ENCODE data around the gene PLXNA4.

PLXNA4 gene

DNA sequence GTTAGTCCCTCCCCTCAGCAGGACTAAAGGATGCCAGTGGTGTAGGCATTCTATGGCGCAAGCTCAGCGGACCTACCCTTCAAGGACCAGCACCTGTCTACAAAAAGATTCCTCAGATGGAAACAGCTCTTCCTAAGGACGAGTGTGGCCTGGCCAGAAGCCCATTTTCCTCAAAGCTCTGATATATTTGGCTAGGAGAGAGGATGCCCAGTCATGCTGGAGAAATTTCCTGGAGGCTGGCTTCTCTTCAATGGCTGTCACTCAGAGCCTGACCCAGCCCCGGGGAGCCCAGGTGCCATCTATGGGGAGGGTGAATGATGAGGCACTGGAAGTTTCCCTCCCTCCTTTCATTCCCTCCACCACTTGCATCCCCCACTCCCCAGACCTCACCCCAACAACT lies 111.5 kb downstream of the PLXNA4 start:
- DNase-seq = no peak

DNA sequence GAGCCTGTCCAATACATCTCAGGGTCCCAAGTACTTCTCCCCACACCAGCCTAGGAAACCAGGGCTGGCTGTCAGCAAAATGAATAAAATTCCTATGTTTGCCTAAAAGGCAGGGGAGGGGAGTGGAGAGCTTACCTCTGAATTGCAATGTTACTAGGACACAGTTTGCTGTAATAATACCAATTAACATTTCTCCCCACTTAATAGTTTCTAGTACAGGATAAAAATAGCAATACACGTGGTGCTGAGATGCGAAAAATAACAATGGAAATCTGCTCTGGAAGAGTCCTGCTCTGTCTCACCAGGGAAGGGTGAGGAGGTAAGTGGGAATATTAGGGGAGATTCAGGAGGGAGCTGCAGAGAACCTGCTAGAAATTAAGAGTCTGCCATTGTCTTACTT lies 112.3 kb downstream of the PLXNA4 start:
- DNase-seq = no peak

DNA sequence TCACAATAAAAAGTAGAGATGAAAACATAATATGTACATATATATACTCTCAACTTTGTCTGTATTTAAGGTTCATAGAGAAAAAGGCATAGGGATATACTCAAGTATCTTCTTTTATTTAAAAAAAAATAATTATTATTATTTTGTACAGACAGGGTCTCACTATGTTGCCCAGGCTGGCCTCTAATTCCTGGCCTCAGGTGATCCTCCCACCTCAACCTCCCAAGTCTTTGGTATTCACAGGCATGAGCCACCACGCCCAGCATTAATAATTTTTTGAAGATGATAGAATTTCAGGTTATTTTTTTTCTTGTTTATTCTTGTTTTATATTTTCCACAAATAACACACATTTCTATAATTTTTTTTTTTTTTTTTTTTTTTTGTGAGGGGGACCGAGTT lies 113.8 kb downstream of the PLXNA4 start:
- no peak for DNase-seq

DNA sequence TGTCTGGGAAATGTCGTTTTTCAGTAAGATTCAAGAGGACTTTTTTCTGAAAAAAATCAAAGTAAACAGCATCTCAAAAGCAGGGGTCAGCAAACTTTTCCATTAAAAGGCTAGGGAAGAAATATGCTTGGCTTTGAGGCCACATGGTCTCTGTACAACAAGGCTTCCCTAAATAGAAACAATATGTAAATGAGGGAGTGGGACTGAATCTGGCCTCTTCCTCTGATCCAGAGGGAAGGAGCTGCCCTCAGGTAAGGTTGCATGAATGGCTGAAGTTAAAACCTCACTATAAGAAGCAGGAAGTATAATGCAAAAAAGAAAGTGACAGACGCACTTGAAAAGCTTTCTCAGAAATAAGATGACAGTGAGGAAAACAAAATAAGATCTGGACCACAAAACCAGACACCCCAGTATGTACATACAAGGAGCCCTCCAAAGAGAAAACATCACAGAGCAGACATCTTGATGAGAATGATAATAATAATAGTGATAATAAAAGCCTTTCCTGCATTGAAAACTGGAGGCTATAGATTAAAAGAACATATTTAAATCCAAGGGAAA lies 115.2 kb downstream of the PLXNA4 start:
- no peak for DNase-seq

DNA sequence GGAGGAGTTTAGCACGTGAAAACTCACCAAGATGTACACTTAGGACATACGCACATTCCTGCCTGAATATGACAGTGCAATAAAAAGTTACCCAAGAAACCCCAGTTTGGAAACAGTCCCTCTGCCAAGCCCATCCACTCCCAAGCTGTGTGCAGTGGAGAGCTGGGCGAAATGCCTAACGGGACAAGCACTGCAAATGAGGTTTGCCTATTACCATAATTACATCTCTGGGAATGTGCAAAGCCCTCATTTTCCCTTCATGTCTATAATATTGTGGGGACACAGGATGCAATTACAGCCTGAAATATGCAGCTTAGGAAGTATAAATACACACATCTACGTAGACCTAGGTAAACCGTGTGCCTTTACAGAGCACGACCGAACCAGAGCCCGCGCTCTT lies 117.5 kb downstream of the PLXNA4 start:
- no peak for DNase-seq

DNA sequence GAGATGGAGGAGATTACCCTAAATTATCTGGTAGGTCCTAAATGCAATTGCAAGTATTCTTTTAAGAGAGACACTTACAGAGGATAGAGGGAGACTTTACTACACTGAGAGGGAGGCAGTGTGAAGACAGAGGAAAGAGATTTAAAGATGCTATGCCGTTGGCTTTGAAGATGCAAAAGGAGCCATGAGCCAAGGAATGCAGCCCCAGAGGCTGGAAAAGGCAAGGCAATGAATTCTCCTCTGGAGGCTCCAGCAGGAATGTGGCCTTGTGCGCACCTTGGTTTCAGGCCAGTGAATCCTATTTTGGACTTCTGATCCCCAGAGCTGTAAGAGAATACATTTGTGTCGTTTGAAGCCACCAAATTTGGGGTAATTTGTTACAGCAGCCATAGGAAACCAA lies 118.6 kb downstream of the PLXNA4 start:
- DNase-seq = no peak

DNA sequence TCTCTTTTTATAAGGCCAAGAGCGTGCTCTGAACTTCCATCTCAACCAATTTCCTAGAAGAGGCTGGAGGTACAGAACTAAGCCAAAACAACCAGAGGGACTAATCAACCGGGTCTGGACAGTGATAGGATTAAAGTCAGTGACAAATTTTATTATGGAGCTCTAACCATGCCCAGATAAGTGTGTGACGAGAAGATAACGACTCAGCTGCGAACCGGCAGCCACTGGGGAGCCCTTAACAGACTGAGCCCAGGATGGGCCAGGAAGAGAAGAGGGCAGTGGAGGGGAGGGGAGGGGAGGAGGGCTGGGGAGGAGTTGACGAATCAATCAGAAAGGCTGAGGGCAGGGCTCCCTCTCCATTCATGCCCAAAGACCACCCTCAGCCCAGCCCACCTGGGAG lies 119.9 kb downstream of the PLXNA4 start:
- DNase-seq = no peak

DNA sequence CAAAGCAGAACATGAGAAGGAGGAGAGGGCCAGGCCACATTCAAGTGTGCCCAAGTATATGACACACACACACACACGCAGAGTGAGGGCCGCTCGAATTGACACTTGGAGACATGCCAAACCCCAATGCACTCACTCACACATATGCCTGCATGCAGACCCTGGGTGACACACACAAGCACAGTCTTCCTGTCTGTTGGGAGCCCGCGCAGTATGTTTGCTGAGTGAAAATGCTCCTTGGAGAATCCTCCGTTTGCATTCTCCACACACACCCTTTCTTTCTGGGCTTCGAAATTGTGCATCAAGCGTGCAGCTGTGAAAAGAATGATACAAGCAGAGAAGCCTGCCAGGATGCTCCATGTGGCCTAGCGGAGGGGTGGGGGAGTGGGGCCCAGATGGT lies 120.9 kb downstream of the PLXNA4 start:
- no peak for DNase-seq

DNA sequence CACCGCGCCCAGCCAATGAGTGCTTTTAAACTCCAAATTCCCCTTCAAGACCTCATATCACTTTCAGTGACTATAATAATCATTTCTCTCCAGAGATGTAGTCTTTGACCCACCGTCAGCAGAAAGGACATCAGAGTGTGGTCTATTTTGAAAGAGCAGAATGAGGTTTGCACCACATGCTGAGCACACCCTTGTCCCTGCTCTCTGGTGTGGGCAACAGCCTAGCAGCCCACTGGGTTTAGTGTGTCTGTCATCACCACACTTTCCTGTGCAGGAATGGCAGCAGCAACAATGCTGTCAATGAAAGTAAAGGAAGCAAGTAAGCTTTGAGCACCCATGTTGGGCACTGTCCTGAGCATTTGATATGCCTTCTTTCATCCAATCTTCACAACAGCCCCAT lies 122.4 kb downstream of the PLXNA4 start:
- DNase-seq = no peak

DNA sequence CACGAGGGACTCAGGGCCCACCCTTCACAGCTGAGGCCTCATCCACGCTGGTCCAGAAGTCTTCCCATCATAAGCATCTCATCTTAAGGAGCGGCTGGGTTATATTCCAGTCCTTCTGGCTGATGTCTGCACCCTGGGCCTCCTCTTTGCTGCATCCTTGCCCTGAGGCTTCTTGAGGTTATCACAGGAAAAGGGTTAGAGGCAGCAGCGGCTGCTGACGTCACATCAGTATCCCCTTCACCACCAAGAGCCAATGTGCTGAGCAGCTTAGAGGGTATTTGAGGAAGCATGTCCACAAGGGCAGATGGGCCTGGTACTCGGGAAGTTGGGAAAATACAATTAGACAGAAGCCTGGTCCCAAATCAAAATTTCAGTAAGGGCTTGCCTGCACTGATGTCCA lies 125.1 kb downstream of the PLXNA4 start:
- DNase-seq = no peak

DNA sequence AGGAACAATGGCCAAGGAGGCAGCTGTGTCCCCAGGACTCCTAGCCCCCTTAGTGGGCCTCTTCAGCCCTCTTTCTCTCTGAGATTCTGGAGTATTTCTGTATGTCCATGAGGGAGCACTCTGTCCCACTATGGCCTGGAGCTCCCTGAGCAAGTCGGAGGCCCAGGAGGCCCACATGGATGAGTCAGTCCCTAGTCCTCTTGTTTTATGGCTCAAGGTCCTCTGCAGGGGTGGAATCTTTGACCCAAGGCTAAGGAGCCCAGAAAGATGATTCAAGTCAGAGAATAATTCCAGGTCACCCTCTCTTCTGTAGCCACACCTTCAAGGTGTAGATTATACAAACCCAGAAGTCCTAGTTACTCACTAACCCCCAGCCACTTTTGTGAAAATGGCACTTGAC lies 125.6 kb downstream of the PLXNA4 start:
- DNase-seq = no peak

DNA sequence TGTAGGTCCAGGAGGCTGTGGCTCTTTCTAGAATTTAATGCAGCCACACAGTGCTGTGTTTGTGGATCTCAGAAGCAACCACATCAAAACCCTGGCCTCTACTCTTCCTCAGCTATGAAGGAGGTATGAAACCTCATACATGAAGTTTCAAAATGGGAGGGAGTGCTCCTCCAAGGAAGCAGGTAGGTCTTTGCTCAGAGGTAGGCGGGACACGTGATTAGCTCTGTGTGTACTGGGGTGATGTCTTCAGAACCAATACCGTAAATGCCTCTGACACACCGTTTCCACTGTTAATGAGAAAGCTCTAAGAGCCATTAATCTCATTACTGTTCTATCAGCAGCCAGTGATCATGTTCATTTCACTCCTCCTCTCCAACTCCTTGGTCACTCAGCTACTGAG lies 126.1 kb downstream of the PLXNA4 start:
- no peak for DNase-seq

DNA sequence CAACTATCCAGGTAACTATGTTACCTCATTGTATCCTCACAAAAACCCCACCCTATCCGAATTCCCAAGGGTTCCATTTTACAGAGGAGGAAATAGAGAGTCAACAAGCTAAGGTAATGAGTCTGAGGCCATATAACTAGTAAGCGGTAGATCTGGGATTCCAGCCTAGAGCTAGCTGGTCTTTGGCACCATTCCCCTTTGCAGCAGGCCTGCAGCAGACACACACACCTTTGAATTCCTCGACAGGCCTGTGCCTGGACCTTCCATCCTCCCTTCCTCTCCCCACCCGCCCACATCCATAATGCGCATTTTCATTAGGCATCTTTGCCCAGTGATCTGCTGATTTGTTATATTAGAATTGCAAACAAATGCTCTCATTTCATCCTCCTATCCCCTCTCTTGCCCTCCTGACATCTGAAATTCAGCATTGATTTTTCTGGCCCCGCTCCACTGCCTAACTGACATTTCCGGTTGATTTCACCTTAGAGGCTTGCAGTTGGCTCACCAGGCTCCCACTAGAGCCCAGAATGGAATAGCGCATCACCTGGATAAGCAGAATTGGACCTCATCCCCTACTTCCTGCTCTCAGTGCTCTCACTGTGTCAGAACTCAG lies 129.5 kb downstream of the PLXNA4 start:
- no peak for DNase-seq

DNA sequence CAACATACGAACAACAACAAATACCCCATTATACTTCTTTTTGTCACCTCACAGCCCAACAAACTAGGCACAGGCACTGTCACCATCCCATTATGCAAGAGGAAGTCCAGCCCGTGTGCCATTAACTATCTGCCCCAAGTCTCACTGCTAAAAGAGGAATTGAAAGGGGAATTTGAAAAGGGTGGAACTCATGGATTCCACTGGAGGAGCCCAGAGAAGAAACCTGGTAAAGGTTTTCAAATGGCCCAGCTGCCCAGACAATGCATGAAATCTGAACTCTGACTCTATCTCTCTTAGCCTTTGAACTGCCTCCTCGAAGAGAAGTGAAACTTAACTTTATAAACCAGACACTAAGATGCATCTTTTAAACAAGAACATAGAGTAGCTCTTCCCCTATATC lies 130.0 kb downstream of the PLXNA4 start:
- peak; percentile 66 to 71 (median 70) for DNase-seq

DNA sequence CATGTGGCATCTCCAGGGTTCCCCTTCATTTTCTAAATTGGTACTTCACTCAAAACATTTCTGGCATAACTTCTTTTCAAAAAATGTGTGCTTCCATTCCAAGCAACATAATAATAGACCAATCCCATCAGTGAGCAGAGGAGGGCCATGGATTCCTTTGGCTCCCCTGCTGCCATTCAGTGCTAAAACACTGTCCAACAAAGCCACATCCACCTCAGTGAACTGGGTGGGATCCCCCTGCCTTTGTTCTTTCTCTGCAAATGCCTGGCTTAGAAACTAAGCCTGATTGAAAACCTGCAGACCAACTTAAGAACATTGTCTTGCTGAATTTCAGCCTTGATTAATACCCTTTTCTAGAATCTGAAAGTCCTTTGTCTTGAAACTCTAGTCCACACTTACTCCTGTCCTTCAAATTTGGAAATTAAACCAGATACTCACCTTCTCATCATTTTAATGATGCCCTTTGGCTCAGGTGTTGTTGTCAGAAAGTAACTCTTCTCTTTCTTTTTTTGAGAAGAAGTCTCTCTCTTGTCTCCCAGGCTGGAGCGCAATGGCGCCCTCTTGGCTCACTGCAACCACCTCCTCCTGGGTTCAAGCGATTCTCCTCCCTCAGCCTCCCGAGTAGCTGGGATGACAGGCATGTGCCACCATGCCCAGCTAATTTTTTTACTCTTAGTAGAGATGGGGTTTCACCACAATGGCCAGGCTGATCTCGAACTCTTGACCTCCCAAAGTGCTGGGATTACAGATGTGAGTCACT lies 132.3 kb downstream of the PLXNA4 start:
- no peak for DNase-seq

DNA sequence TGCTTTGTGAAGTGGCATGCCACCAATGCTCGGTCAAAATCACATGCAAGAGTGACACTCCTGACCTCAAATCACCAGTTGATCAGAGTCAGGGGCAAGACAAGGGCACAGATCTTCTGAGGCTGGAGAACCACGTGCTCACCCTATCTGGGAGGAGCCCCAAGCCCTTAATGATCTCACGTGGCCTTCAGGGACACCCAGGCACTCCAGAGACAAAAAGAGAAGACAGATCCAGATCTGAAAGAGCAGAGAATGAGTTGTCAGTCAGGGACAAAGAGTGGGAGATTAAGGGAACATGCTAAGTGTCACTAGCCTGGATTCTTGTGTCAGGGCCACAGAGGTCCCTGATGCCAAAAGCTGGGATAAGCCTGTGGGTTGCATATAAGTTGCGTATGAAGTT lies 134.3 kb downstream of the PLXNA4 start:
- no peak for DNase-seq

DNA sequence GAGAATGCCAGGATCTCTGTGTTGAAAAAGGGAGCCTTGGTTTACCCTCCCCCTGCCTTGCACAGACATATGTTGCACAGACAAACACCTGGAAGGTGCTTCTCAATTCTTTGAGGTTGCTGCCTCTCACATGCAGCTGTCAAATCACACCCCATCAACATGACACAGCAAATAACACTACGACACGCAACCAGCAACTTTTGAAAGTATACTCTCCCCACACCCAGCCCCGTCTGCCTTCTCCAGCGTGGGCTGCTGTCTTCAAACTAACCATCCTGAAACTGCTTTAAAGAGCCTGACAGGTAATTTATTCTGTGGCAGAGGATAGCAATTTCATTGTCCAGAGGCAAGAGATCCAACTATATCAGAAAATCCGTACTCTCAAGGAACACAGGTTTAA lies 136.1 kb downstream of the PLXNA4 start:
- no peak for DNase-seq

DNA sequence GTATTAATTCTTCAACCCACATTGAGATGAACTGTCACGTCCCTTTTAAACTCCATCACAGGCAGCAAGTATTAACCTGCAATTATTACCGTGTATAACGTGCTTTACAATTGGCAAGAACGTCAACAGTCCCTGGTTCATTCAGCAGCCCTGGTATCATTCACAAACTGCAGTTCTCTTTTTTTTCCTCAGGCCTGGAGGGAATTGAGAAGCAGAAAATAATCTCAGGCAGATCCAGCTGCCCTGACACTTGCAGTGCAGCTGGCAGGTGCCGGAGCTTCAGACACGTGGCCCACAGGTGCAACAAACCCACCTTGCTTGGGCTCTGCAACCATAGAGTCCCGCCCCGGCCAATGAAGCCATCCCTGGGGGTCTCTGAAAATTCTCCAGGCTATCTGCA lies 137.3 kb downstream of the PLXNA4 start:
- DNase-seq = no peak

DNA sequence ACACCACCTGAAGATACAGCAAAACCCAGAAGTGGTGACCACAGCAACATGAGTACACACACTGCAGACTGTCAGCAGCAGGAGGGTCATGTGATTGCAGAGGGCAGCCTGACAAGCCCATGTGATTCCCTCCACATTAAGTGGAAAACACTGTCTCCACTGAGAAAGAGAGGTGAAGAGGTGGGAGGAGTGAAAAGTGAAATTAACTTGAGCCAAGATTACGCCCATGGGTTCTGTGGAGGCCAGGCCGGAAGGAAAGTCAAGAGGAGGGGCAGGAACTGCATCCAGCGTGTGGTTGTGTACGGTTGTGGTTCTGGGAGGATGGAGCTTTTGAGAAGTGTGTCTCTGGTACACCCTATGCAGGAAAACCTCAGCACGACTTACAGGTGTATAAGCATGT lies 138.5 kb downstream of the PLXNA4 start:
- DNase-seq = peak in 2 of 3 donors; percentile 33 to 36

DNA sequence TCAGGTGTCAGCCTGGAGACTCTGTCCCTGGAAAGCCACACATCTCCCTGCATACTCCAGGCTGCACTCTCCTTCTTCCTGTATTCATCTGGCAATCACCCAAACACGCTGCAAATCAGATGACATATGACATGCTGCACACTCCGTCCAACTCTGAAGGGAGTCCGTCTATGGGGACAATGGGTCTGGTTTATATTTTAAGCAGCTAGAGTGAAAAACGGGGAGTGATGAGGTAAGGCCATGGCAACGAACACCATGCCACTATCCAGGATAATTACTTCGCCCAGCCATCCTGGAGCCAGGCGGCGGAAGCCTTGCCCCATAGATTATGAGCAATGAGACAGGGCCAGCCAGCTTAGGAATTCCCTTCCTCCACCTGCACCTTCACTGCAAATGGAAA lies 140.1 kb downstream of the PLXNA4 start:
- no peak for DNase-seq

DNA sequence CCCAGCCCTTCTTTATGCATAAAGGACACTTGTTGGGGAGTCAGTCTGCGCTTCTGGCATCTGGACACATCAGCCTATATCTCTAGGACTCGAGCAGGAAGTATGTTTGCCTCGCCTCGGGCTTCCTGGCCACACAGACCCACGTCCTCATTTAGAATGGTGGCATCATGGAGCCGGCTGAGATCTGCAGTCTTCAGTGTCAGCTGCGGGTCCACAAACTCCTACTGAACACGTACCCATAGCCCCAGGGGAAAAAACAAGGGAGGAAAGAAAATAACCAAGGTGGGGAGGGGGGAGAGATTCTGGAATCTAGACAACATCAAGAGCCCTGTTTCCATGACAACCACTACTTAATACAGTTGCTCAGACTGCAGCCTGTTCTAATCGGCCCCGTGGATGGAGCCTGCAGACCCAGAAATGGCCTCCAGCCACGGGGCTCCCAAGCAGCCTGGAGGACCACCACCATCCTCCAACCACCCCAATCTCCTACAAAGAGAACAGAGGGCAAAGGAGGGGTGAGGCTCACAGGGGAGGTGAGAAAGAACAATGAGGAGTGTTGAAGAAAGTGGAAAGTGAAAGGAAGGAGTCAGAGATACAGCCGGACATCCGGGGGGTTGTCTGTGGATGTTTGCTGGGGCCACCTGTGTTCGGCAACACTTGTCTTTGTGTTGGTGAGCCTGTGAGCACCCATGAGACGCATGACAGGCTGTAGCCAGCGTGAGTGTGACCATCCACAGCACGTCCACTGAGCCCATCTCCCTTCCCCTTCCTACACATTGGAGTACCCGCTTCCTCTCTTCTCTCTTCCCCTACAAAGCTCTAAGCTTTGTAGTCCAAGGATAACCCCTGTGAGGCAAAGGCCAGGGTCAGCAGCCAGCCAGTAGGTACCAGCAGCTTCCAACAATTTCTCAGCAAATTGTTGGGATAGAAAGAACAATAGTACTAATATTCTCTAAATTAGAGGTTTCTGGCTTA lies 141.0 kb downstream of the PLXNA4 start:
- peak in 1 of 3 donors; percentile 9 for DNase-seq

DNA sequence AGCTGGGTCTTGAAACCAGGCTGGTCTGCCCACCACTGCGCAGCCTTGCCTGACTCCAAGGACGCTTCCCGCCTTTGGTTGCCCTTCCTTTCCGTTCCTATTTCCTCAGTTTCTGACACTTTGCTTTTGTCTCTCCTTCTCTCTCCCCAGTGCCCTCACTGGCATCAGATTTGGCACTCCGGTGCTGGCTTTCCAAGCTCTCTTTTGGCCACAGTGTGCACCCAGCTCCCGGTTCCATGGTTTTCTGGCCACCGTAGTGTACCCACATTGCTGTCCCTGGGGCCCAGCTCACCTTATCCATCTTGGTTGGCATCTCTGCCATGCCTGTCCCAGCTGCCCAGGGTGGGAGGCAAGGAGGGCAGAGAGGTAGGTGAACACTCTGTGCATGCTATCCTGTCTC lies 142.2 kb downstream of the PLXNA4 start:
- no peak for DNase-seq

DNA sequence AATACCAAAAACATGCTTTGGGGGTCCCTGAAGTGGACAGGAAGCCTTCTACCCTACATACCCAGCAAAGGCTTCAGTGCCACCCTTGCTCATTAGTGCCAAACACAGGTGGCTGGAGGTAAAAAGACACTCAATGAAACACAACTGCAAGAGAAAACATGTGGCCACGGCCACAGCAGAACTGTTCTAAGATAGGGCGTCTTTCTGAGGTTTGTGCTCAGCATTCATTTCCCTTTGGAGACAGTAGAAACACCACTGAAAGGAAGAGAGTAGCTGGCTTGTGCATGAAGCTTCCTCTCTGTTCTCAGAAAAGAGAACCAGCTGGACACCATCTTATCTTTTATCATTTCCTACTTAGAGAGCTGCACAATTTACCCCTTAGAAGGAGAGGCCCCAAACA lies 143.0 kb downstream of the PLXNA4 start:
- DNase-seq = no peak
